Islet precursor cell (in vitro differentiated cells): Measurements from ENCODE around the gene PAX7.

ENCODE experiments used
- DNase-seq: peaks from one replicate; pipeline ENCODE4 v3.0.0-alpha.2; 2018

Gene PAX7

GRCh38 chr1:18711003-18711402, 80.4 kb downstream of the PAX7 start:
- no peak for DNase-seq

- DNase-seq = no peak
Observed at GRCh38 chr1:18711536-18712251, 81.0 kb downstream of the PAX7 start.

- DNase-seq = no peak
Observed at GRCh38 chr1:18712252-18712600, 81.6 kb downstream of the PAX7 start.

- no peak for DNase-seq
Observed at GRCh38 chr1:18714404-18715175, 83.9 kb downstream of the PAX7 start.

GRCh38 chr1:18716112-18716784, 85.6 kb downstream of the PAX7 start:
- DNase-seq = no peak

- DNase-seq = no peak
Observed at GRCh38 chr1:18716785-18717678, 86.4 kb downstream of the PAX7 start.

GRCh38 chr1:18719786-18720451, 89.3 kb downstream of the PAX7 start:
- no peak for DNase-seq

- no peak for DNase-seq
Observed at GRCh38 chr1:18721041-18721440, 90.4 kb downstream of the PAX7 start.

GRCh38 chr1:18721776-18722175, 91.1 kb downstream of the PAX7 start:
- no peak for DNase-seq

- no peak for DNase-seq
Observed at GRCh38 chr1:18722270-18722669, 91.6 kb downstream of the PAX7 start.

- no peak for DNase-seq
Observed at GRCh38 chr1:18723206-18723605, 92.6 kb downstream of the PAX7 start.

- no peak for DNase-seq
Observed at GRCh38 chr1:18723701-18724411, 93.2 kb downstream of the PAX7 start.

GRCh38 chr1:18724801-18725200, 94.2 kb downstream of the PAX7 start:
- DNase-seq = no peak

- no peak for DNase-seq
Observed at GRCh38 chr1:18725231-18725895, 94.7 kb downstream of the PAX7 start.

GRCh38 chr1:18726368-18726767, 95.7 kb downstream of the PAX7 start:
- no peak for DNase-seq

GRCh38 chr1:18727956-18728355, 97.3 kb downstream of the PAX7 start:
- no peak for DNase-seq

- no peak for DNase-seq
Observed at GRCh38 chr1:18730321-18730720, 99.7 kb downstream of the PAX7 start.

GRCh38 chr1:18731148-18731547, 100.5 kb downstream of the PAX7 start:
- no peak for DNase-seq

GRCh38 chr1:18731591-18732235, 101.1 kb downstream of the PAX7 start:
- no peak for DNase-seq

GRCh38 chr1:18732686-18733085, 102.0 kb downstream of the PAX7 start:
- DNase-seq = no peak

- no peak for DNase-seq
Observed at GRCh38 chr1:18734001-18734400, 103.4 kb downstream of the PAX7 start.
